Measurements from ENCODE around the gene TALDO1. TPM values are rescaled to one million over a fixed set of nuclear protein-coding genes. Genes with fewer than 3 reads are reported as not detected.
A peak's percentile ranks its signal among the peaks of the same experiment; 100 is the strongest.

The TALDO1 gene
- total RNA-seq, 6 experiments from 2014 or later, result 102 to 184 (median 150) TPM

GRCh38 chr11:765025-765801, 17.9 kb downstream of the TALDO1 start:
- Histone ChIP-seq H3K27ac (no peak overlapping the region), H3K4me3 (no peak overlapping the region), H3K9me3 (no peaks in the 10 kb centered on the region), H3K27me3 (no peaks in the 10 kb centered on the region), H3K4me1 (no peaks in the 10 kb centered on the region), H3K36me3 (peaks cover 0 to 64% (median 13%) of the 10 kb centered on the region in 4 donors)
- DNase-seq (peak in 2 of 3 donors; percentile 56 to 63), ATAC-seq (peak; percentile 68 to 80 (median 72))
- TF ChIP-seq POLR2A (IDR thresholded peaks at IDR 0.05), result no peak
- peak; percentile 51 to 59 (median 55) for TF ChIP-seq CTCF (IDR thresholded peaks at IDR 0.05)
- intact Hi-C loops (cut with DNase I), result no loop called here
- 69% methylated on average over 8 of the region's 19 CpGs for WGBS (ENCODE audit: insufficient coverage, low coverage, low lambda C conversion rate, missing lambda C conversion rate)

GRCh38 chr11:765802-766091, 18.5 kb downstream of the TALDO1 start:
- Histone ChIP-seq H3K27ac (no peak overlapping the region), H3K4me1 (no peaks in the 10 kb centered on the region), H3K27me3 (no peaks in the 10 kb centered on the region), H3K9me3 (no peaks in the 10 kb centered on the region), H3K36me3 (peaks cover 0 to 60% (median 13%) of the 10 kb centered on the region in 4 donors), H3K4me3 (no peak overlapping the region)
- 100% methylated on average over 3 of the region's 8 CpGs for WGBS (ENCODE audit: insufficient coverage, low coverage, low lambda C conversion rate, missing lambda C conversion rate)
- ATAC-seq (no peak), DNase-seq (no peak)
- TF ChIP-seq POLR2A (IDR thresholded peaks at IDR 0.05), result no peak
- no peak for TF ChIP-seq CTCF (IDR thresholded peaks at IDR 0.05)
- intact Hi-C loops (cut with DNase I), result no loop called here

- Histone ChIP-seq H3K27ac (no peak overlapping the region), H3K9me3 (no peaks in the 10 kb centered on the region), H3K27me3 (no peaks in the 10 kb centered on the region), H3K36me3 (peaks cover 0 to 59% (median 14%) of the 10 kb centered on the region in 4 donors), H3K4me3 (no peak overlapping the region), H3K4me1 (no peaks in the 10 kb centered on the region)
- no peak for ATAC-seq
- no peak for TF ChIP-seq POLR2A (IDR thresholded peaks at IDR 0.05)
- no peak for TF ChIP-seq CTCF (IDR thresholded peaks at IDR 0.05)
- intact Hi-C loops (cut with DNase I), result no loop called here
- DNase-seq, result no peak
- 82% methylated on average over 7 of the region's 11 CpGs for WGBS (ENCODE audit: insufficient coverage, low coverage, low lambda C conversion rate, missing lambda C conversion rate)
Observed at GRCh38 chr11:766106-766935, 19.1 kb downstream of the TALDO1 start.

GRCh38 chr11:766936-767210, 19.6 kb downstream of the TALDO1 start:
- intact Hi-C loops (cut with DNase I), result no loop called here
- Histone ChIP-seq H3K9me3 (no peaks in the 10 kb centered on the region), H3K27me3 (no peaks in the 10 kb centered on the region), H3K4me1 (no peaks in the 10 kb centered on the region), H3K27ac (no peak overlapping the region), H3K4me3 (no peak overlapping the region), H3K36me3 (peaks cover 0 to 54% (median 14%) of the 10 kb centered on the region in 4 donors)
- 100% methylated on average over 2 of the region's 2 CpGs for WGBS (ENCODE audit: insufficient coverage, low coverage, low lambda C conversion rate, missing lambda C conversion rate)
- TF ChIP-seq POLR2A (IDR thresholded peaks at IDR 0.05), result no peak
- ATAC-seq, result no peak
- DNase-seq, result no peak

- ATAC-seq (no peak), DNase-seq (no peak)
- Histone ChIP-seq H3K4me1 (no peaks in the 10 kb centered on the region), H3K27me3 (no peaks in the 10 kb centered on the region), H3K27ac (no peak overlapping the region), H3K9me3 (no peaks in the 10 kb centered on the region), H3K4me3 (no peak overlapping the region), H3K36me3 (peaks cover 0 to 51% (median 14%) of the 10 kb centered on the region in 4 donors)
- no peak for TF ChIP-seq POLR2A (IDR thresholded peaks at IDR 0.05)
- TF ChIP-seq CTCF (IDR thresholded peaks at IDR 0.05), result no peak
- intact Hi-C loops (cut with DNase I), result no loop called here
- WGBS (ENCODE audit: insufficient coverage, low coverage, low lambda C conversion rate, missing lambda C conversion rate), result no CpG with 5 or more reads among the region's 11 CpGs
Observed at GRCh38 chr11:767238-767637, 20.0 kb downstream of the TALDO1 start.
